Endodermal cell (in vitro differentiated cells): ENCODE data around the gene EIF3J. TPM values are rescaled to one million over a fixed set of nuclear protein-coding genes. Genes with fewer than 3 reads are reported as not detected.
"Not testable (repeated sequence)": the region's sequence is repeated elsewhere in the genome, so short reads cannot be mapped to it uniquely, and the experiment has no call there.

ENCODE experiments used
- DNase-seq: peaks from one replicate; pipeline ENCODE4 v3.0.0-alpha.2; 2017
- H3K27ac ChIP-seq: 2 replicates; pipeline ENCODE4 v1.5.1; 2013; ENCODE audit warnings: mild to moderate bottlenecking, low read depth, low read length, moderate library complexity
- H3K27me3 ChIP-seq: 2 replicates; pipeline ENCODE4 v1.6.1; 2013; ENCODE audit warnings: mild to moderate bottlenecking, low read length, moderate library complexity; ENCODE audit not compliant: insufficient read depth, control insufficient read depth, poor library complexity, severe bottlenecking
- H3K36me3 ChIP-seq: 2 replicates; pipeline ENCODE4 v1.7.0; 2013; ENCODE audit warnings: mild to moderate bottlenecking, low read length, moderate library complexity; ENCODE audit not compliant: control insufficient read depth, insufficient read depth
- H3K4me1 ChIP-seq: one replicate; pipeline ENCODE4 v1.7.0; 2013; ENCODE audit warnings: low read length; ENCODE audit not compliant: control insufficient read depth, insufficient read depth
- H3K4me3 ChIP-seq: 2 replicates; pipeline ENCODE4 v1.5.1; 2013; ENCODE audit warnings: mild to moderate bottlenecking, low read length, moderate library complexity
- H3K9ac ChIP-seq: 2 replicates; pipeline ENCODE4 v1.6.1; 2013; ENCODE audit warnings: mild to moderate bottlenecking, low read length, moderate library complexity; ENCODE audit not compliant: poor library complexity, severe bottlenecking; ENCODE audit errors: extremely low read depth
- H3K9me3 ChIP-seq: 2 replicates; pipeline ENCODE4 v1.6.1; 2013; ENCODE audit warnings: mild to moderate bottlenecking, low read length, moderate library complexity; ENCODE audit not compliant: control insufficient read depth
- H3K27ac Mint-ChIP-seq: 2 replicates; pipeline ENCODE4 v1.8.0; 2020; ENCODE audit warnings: mixed read lengths
- H3K27me3 Mint-ChIP-seq: 2 replicates; pipeline ENCODE4 v1.8.0; 2021; ENCODE audit warnings: mild to moderate bottlenecking, mixed read lengths; ENCODE audit not compliant: insufficient read depth
- H3K36me3 Mint-ChIP-seq: 2 replicates; pipeline ENCODE4 v1.8.0; 2020; ENCODE audit warnings: low read depth, mixed read lengths
- H3K4me1 Mint-ChIP-seq: 2 replicates; pipeline ENCODE4 v1.8.0; 2020; ENCODE audit warnings: mixed read lengths
- H3K4me3 Mint-ChIP-seq: 2 replicates; pipeline ENCODE4 v1.8.0; 2020; ENCODE audit warnings: mild to moderate bottlenecking, moderate library complexity, mixed read lengths
- H3K9me3 Mint-ChIP-seq: 2 replicates; pipeline ENCODE4 v1.8.0; 2020; ENCODE audit warnings: mild to moderate bottlenecking, mixed read lengths
- CTCF ChIP-seq: fragments of 200-600 bp; sonication (generic); conservative IDR thresholded peaks from 2 replicates; pipeline ENCODE4 v1.5.0; 2021; ENCODE audit warnings: antibody characterized with exemption, mild to moderate bottlenecking
- WGBS, 2 experiments: methylation state at CpG; one replicate each; pipeline versions ENCODE4 v1.1.5 to v1.1.7; 2013; ENCODE audit warnings: missing lambda C conversion rate in 2 of 2, mixed read lengths in 1 of 2; ENCODE audit not compliant: insufficient coverage in 1 of 2, insufficient read length in 1 of 2; 5-methylcytosine and 5-hydroxymethylcytosine counted together
- total RNA-seq, 2 donors: library from RNA; stranded (reverse); fragmentation: NEBNext Ultra II Directional in 1 of 2; extraction: Animal tissue kit (Norgen Biotek cat#: 25700) in 1 of 2; gene quantifications; 2 replicates in 1 of 2; 3 replicates in 1 of 2; pipeline ENCODE4 v1.2.1, GENCODE V29; 2021

EIF3J gene
- total RNA-seq, 2 donors from 2014 or later: 71.4 to 76.5 TPM

- Mint-ChIP-seq H3K27ac (no peak overlapping the region), H3K4me1 (peaks cover 9% of the 10 kb centered on the region), H3K27me3 (no peaks in the 10 kb centered on the region), H3K9me3 (no peaks in the 10 kb centered on the region), H3K4me3 (no peak overlapping the region), H3K36me3 (peaks cover 45% of the 10 kb centered on the region)
- H3K27me3 ChIP-seq: no peaks in the 10 kb centered on the region
- no peak overlapping the region for H3K27ac ChIP-seq
- TF ChIP-seq CTCF: no peak
- no peak for DNase-seq
- no peaks in the 10 kb centered on the region for H3K9me3 ChIP-seq
- H3K4me1 ChIP-seq: no peaks in the 10 kb centered on the region
- peaks cover 42% of the 10 kb centered on the region for H3K36me3 ChIP-seq
- no peak overlapping the region for H3K4me3 ChIP-seq
- H3K9ac ChIP-seq: no peak overlapping the region
These were observed 5.6 kb downstream of the EIF3J start for GRCh38 chr15:44542596-44542995.

- not testable (repeated sequence) for H3K4me3 ChIP-seq, H3K27me3 ChIP-seq, H3K9ac ChIP-seq, H3K27me3 Mint-ChIP-seq, DNase-seq, H3K4me1 Mint-ChIP-seq, H3K27ac ChIP-seq, H3K9me3 ChIP-seq, H3K4me3 Mint-ChIP-seq, H3K4me1 ChIP-seq, H3K27ac Mint-ChIP-seq, H3K9me3 Mint-ChIP-seq
- H3K36me3 ChIP-seq: peaks cover 56% of the 10 kb centered on the region
- 96 to 100% methylated on average over 3 to 5 of the region's 5 CpGs for WGBS, 2 experiments
- peaks cover 48% of the 10 kb centered on the region for H3K36me3 Mint-ChIP-seq
These were observed 7.8 kb downstream of the EIF3J start for GRCh38 chr15:44544745-44545144.

GRCh38 chr15:44545913-44546802, 9.2 kb downstream of the EIF3J start:
- Mint-ChIP-seq H3K4me3 (no peak overlapping the region), H3K4me1 (peaks cover 4% of the 10 kb centered on the region), H3K27ac (no peak overlapping the region), H3K27me3 (no peaks in the 10 kb centered on the region), H3K36me3 (peaks cover 44% of the 10 kb centered on the region), H3K9me3 (no peaks in the 10 kb centered on the region)
- no peak for DNase-seq
- TF ChIP-seq CTCF: peak; percentile 69
- Histone ChIP-seq H3K4me1 (no peaks in the 10 kb centered on the region), H3K36me3 (peaks cover 51% of the 10 kb centered on the region), H3K9me3 (peaks cover 6% of the 10 kb centered on the region), H3K27ac (no peak overlapping the region), H3K4me3 (no peak overlapping the region), H3K27me3 (no peaks in the 10 kb centered on the region), H3K9ac (peak overlapping the region; percentile 13)
- WGBS, 2 experiments: 78 to 87% methylated on average over 3 to 4 of the region's 5 CpGs

- not testable (repeated sequence) for H3K4me3 Mint-ChIP-seq, DNase-seq, H3K27me3 ChIP-seq, H3K27ac ChIP-seq, H3K9me3 Mint-ChIP-seq, H3K4me3 ChIP-seq, H3K4me1 ChIP-seq, H3K9ac ChIP-seq, H3K9me3 ChIP-seq, H3K4me1 Mint-ChIP-seq, H3K27ac Mint-ChIP-seq, H3K27me3 Mint-ChIP-seq
- WGBS, 2 experiments: 87 to 95% methylated on average over 6 to 9 of the region's 9 CpGs
- peaks cover 51% of the 10 kb centered on the region for H3K36me3 ChIP-seq
- peaks cover 40% of the 10 kb centered on the region for H3K36me3 Mint-ChIP-seq
These were observed 12.2 kb downstream of the EIF3J start for GRCh38 chr15:44549152-44549551.
